Measurements from ENCODE around the gene GPER1.

GRCh38 chr7:1056785-1057410, 31.0 kb upstream of the GPER1 start:
- TF ChIP-seq CTCF (conservative IDR thresholded peaks at IDR 0.05; ENCODE audit: low read depth, low read length) (no peak), EZH2 (IDR thresholded peaks at IDR 0.05; ENCODE audit: low read length, unreplicated experiment) (no peak), EZH2phosphoT487 (IDR thresholded peaks at IDR 0.05; ENCODE audit: borderline replicate concordance, low read length) (no peak)

All from PC-3 (cell line).